GM12878 (cell line): ENCODE results near the gene GIT1. TPM values are rescaled to one million over a fixed set of nuclear protein-coding genes. Genes with fewer than 3 reads are reported as not detected.

Experiments
- CHD1 ChIP-seq: IDR thresholded peaks from 2 replicates; pipeline ENCODE4 v1.6.1; 2012; ENCODE audit warnings: low read depth, low read length, improper control_type of control experiment
- E2F8 ChIP-seq: fragments of 450-650 bp; IDR thresholded peaks from 2 replicates; pipeline ENCODE4 v1.6.1; 2018; ENCODE audit warnings: mild to moderate bottlenecking, low read depth, moderate library complexity; ENCODE audit not compliant: partially characterized antibody
- RAD51 ChIP-seq: fragments of 450-650 bp; IDR thresholded peaks from 2 replicates; pipeline ENCODE4 v1.6.1; 2016; ENCODE audit warnings: moderate library complexity, mild to moderate bottlenecking, inconsistent platforms
- SKIL ChIP-seq: fragments of 450-650 bp; IDR thresholded peaks from 2 replicates; pipeline ENCODE4 v1.6.1; 2017; ENCODE audit warnings: mild to moderate bottlenecking, low read depth, inconsistent platforms; ENCODE audit not compliant: poor library complexity, severe bottlenecking
- SMAD1 ChIP-seq: fragments of 450-650 bp; IDR thresholded peaks from 2 replicates; pipeline ENCODE4 v1.6.1; 2018; ENCODE audit warnings: mild to moderate bottlenecking, low read depth; ENCODE audit not compliant: partially characterized antibody
- TCF12 ChIP-seq: IDR thresholded peaks from 2 replicates; pipeline ENCODE4 v1.6.1; 2011; ENCODE audit warnings: low read depth, mild to moderate bottlenecking, low read length
- ZBTB33 ChIP-seq: fragments of 450-650 bp; IDR thresholded peaks from 2 replicates; pipeline ENCODE4 v1.6.1; 2017; ENCODE audit warnings: mild to moderate bottlenecking
- polyA plus RNA-seq, 11 experiments: library from polyadenylated mRNA; depleted of rRNA in 4 of 11; unstranded in 6 of 11; stranded (reverse) in 5 of 11; fragments of >200 nt; fragmentation: Nextera tagmentation in 4 of 11; fragmentation: Illumina TruSeq in 1 of 11; extraction: Ambion mirVana in 4 of 11; extraction: Trizol in 1 of 11; gene quantifications; 1 replicate in 1 of 11; 2 replicates in 10 of 11; pipeline versions ENCODE4 v1.2.1 to v1.2.3, GENCODE V29; 2011 to 2016; ENCODE audit warnings: inconsistent platforms in 2 of 11, missing spikeins in 2 of 11, low read depth in 1 of 11
- total RNA-seq, 4 experiments: library from RNA; depleted of rRNA in 3 of 4; stranded (reverse); fragments of >200 nt in 3 of 4; fragmentation: Illumina TruSeq in 1 of 4; extraction: Trizol in 1 of 4; gene quantifications; 2 replicates each; pipeline versions ENCODE4 v1.2.1 to v1.2.3, GENCODE V29; 2013 to 2021

Gene GIT1
- total and polyA plus RNA-seq, 10 of the 15 experiments (the other 5 are each of a cell fraction or from before 2014, with no cell fraction given) = 0.24 to 45.3 (median 20.9) TPM

GRCh38 chr17:29582254-29582765 is 7.1 kb downstream of the GIT1 start (continued):
- TF ChIP-seq SKIL (no peak), E2F8 (no peak), ZBTB33 (no peak), TCF12 (no peak), SMAD1 (no peak), CHD1 (no peak), RAD51 (no peak)
